ENCODE results near the gene NBEAL1. TPM values are rescaled to one million over a fixed set of nuclear protein-coding genes. Genes with fewer than 3 reads are reported as not detected.

The NBEAL1 gene
- total RNA-seq, 1 experiment from 2014 or later: 17.0 TPM

DNA sequence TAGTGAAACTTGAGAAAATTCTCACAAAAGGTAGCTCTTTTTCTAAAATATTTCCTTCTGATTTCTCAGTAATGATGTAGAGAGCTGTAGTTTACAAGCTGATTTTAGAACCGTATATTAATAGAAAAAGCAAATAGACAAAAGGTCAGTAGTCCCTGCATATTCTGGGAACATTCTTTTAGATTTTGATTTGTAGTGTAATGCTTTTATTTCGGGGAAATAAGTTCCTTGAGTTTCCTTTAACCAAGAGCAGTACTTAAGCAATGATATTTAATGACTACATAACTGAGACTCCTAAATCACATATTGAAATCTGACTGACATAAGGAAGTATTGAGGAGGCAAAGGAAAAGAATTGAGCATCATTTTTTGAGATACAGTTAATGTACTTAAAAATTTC, 22.4 kb downstream of the NBEAL1 start:
- no peak overlapping the region for H3K4me3 ChIP-seq (replicated peaks in 1 of 2; ENCODE audit: low read depth in 1 of 2, low read length in 2 of 2)
- no peaks in the 10 kb centered on the region for H3K4me1 ChIP-seq (ENCODE audit: control insufficient read depth in 1 of 2, insufficient read depth in 2 of 2, low read length in 2 of 2)
- ChIA-PET POLR2A (no interaction called here), RAD21 (ENCODE audit: low non-redundant PET in 1 of 2, low total read pairs in 2 of 2, uncharacterized antibody in 2 of 2, unreplicated experiment in 2 of 2) (no interaction called here), CTCF (no interaction called here)
- H4K20me1 ChIP-seq (ENCODE audit: insufficient read depth): no peaks in the 10 kb centered on the region
- TF ChIP-seq EZH2 (IDR thresholded peaks at IDR 0.05) (no peak), POLR2A (IDR thresholded peaks at IDR 0.05; ENCODE audit: borderline replicate concordance, extremely low read depth, insufficient read depth, insufficient read length) (no peak), TCF7L2 (IDR thresholded peaks at IDR 0.05; ENCODE audit: borderline replicate concordance, extremely low read depth, insufficient read depth, insufficient read length) (no peak), JUND (IDR thresholded peaks at IDR 0.05) (no peak), ZNF274 (IDR thresholded peaks at IDR 0.05; ENCODE audit: low read depth, low read length) (no peak), CEBPB (IDR thresholded peaks at IDR 0.05; ENCODE audit: low read depth) (no peak), EGR1 (IDR thresholded peaks at IDR 0.05; ENCODE audit: low read depth) (no peak)
- no peak for ATAC-seq
- H3K79me2 ChIP-seq (ENCODE audit: insufficient read depth, low read length): no peaks in the 10 kb centered on the region
- DNase-seq (ENCODE audit: low read depth, low spot score): no peak
- H3K9me3 ChIP-seq (ENCODE audit: control insufficient read depth in 1 of 2, insufficient read depth in 1 of 2, low read depth in 1 of 2, low read length in 2 of 2): no peaks in the 10 kb centered on the region
- no peak overlapping the region for H3K27ac ChIP-seq (ENCODE audit: low read depth, low read length)
- H3K9ac ChIP-seq (ENCODE audit: low read length): no peak overlapping the region
- intact Hi-C loops (cut with micrococcal nuclease): no loop called here
- no peak overlapping the region for H3K4me2 ChIP-seq (ENCODE audit: low read length)
- no peaks in the 10 kb centered on the region for H3K36me3 ChIP-seq (ENCODE audit: control insufficient read depth in 1 of 2, insufficient read depth in 2 of 2, low read length in 2 of 2)
- H2AFZ ChIP-seq (ENCODE audit: low read depth, low read length, poor library complexity, severe bottlenecking): no peak overlapping the region
- BruUV-seq (replicated peaks): no TSS peak
- no peaks in the 10 kb centered on the region for H3K27me3 ChIP-seq (ENCODE audit: insufficient read depth, low read length)
- H3K9me2 ChIP-seq (ENCODE audit: insufficient read depth): no peaks in the 10 kb centered on the region

DNA sequence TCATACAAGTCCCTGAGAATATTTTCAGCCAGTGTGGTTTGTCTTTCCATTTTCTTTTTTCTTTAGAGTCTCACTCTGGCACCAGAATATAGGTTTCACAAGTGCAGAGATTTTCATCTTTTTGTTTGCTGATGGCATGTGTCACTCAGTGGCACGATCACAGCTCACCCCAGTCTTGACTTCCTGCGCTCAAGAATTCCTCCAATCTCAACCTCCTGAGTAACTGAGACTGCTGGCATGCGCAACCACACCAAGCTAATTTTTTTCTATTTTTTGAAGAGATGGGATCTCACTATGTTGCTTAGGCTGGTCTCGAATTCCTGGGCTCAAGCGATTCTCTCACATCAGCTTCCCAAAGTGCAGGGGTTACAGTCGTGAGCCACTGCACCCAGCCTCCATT, 23.9 kb downstream of the NBEAL1 start:
- Histone ChIP-seq H3K9ac (ENCODE audit: low read length) (no peak overlapping the region), H3K36me3 (ENCODE audit: control insufficient read depth in 1 of 2, insufficient read depth in 2 of 2, low read length in 2 of 2) (no peaks in the 10 kb centered on the region), H3K27me3 (ENCODE audit: insufficient read depth, low read length) (no peaks in the 10 kb centered on the region), H3K79me2 (ENCODE audit: insufficient read depth, low read length) (no peaks in the 10 kb centered on the region), H3K4me3 (replicated peaks in 1 of 2; ENCODE audit: low read depth in 1 of 2, low read length in 2 of 2) (no peak overlapping the region), H3K4me1 (ENCODE audit: control insufficient read depth in 1 of 2, insufficient read depth in 2 of 2, low read length in 2 of 2) (no peaks in the 10 kb centered on the region), H3K9me3 (ENCODE audit: control insufficient read depth in 1 of 2, insufficient read depth in 1 of 2, low read depth in 1 of 2, low read length in 2 of 2) (no peaks in the 10 kb centered on the region), H3K4me2 (ENCODE audit: low read length) (no peak overlapping the region), H3K27ac (ENCODE audit: low read depth, low read length) (no peak overlapping the region), H2AFZ (ENCODE audit: low read depth, low read length, poor library complexity, severe bottlenecking) (no peak overlapping the region), H4K20me1 (ENCODE audit: insufficient read depth) (no peaks in the 10 kb centered on the region), H3K9me2 (ENCODE audit: insufficient read depth) (no peaks in the 10 kb centered on the region)
- BruUV-seq (replicated peaks): no TSS peak
- no peak for DNase-seq (ENCODE audit: low read depth, low spot score)
- ChIA-PET RAD21 (ENCODE audit: low non-redundant PET in 1 of 2, low total read pairs in 2 of 2, uncharacterized antibody in 2 of 2, unreplicated experiment in 2 of 2) (no interaction called here), CTCF (no interaction called here), POLR2A (no interaction called here)
- intact Hi-C loops (cut with micrococcal nuclease): no loop called here
- ATAC-seq: no peak
- TF ChIP-seq EZH2phosphoT487 (IDR thresholded peaks at IDR 0.05; ENCODE audit: borderline replicate concordance): no peak
- TF ChIP-seq SRF (IDR thresholded peaks at IDR 0.05; ENCODE audit: low read depth): no peak
- TF ChIP-seq, protein P1, sequence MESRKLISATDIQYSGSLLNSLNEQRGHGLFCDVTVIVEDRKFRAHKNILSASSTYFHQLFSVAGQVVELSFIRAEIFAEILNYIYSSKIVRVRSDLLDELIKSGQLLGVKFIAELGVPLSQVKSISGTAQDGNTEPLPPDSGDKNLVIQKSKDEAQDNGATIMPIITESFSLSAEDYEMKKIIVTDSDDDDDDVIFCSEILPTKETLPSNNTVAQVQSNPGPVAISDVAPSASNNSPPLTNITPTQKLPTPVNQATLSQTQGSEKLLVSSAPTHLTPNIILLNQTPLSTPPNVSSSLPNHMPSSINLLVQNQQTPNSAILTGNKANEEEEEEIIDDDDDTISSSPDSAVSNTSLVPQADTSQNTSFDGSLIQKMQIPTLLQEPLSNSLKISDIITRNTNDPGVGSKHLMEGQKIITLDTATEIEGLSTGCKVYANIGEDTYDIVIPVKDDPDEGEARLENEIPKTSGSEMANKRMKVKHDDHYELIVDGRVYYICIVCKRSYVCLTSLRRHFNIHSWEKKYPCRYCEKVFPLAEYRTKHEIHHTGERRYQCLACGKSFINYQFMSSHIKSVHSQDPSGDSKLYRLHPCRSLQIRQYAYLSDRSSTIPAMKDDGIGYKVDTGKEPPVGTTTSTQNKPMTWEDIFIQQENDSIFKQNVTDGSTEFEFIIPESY (IDR thresholded peaks at IDR 0.05; ENCODE audit: extremely low read depth, insufficient replicate concordance, low read length): no peak
- TF ChIP-seq, protein P2, sequence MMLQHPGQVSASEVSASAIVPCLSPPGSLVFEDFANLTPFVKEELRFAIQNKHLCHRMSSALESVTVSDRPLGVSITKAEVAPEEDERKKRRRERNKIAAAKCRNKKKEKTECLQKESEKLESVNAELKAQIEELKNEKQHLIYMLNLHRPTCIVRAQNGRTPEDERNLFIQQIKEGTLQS (IDR thresholded peaks at IDR 0.05): no peak
- TF ChIP-seq SP1 (IDR thresholded peaks at IDR 0.05; ENCODE audit: low read depth): no peak
- TF ChIP-seq YY1 (IDR thresholded peaks at IDR 0.05; ENCODE audit: extremely low read depth, insufficient replicate concordance, low read depth, low read length): no peak
- TF ChIP-seq ELF1 (IDR thresholded peaks at IDR 0.05; ENCODE audit: borderline replicate concordance, low read depth): no peak
- TF ChIP-seq, protein P3, sequence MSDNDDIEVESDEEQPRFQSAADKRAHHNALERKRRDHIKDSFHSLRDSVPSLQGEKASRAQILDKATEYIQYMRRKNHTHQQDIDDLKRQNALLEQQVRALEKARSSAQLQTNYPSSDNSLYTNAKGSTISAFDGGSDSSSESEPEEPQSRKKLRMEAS (IDR thresholded peaks at IDR 0.05): no peak
- TF ChIP-seq, protein P4, sequence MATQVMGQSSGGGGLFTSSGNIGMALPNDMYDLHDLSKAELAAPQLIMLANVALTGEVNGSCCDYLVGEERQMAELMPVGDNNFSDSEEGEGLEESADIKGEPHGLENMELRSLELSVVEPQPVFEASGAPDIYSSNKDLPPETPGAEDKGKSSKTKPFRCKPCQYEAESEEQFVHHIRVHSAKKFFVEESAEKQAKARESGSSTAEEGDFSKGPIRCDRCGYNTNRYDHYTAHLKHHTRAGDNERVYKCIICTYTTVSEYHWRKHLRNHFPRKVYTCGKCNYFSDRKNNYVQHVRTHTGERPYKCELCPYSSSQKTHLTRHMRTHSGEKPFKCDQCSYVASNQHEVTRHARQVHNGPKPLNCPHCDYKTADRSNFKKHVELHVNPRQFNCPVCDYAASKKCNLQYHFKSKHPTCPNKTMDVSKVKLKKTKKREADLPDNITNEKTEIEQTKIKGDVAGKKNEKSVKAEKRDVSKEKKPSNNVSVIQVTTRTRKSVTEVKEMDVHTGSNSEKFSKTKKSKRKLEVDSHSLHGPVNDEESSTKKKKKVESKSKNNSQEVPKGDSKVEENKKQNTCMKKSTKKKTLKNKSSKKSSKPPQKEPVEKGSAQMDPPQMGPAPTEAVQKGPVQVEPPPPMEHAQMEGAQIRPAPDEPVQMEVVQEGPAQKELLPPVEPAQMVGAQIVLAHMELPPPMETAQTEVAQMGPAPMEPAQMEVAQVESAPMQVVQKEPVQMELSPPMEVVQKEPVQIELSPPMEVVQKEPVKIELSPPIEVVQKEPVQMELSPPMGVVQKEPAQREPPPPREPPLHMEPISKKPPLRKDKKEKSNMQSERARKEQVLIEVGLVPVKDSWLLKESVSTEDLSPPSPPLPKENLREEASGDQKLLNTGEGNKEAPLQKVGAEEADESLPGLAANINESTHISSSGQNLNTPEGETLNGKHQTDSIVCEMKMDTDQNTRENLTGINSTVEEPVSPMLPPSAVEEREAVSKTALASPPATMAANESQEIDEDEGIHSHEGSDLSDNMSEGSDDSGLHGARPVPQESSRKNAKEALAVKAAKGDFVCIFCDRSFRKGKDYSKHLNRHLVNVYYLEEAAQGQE (IDR thresholded peaks at IDR 0.05; ENCODE audit: low read depth): no peak
- no peak for TF ChIP-seq CEBPB (IDR thresholded peaks at IDR 0.05; ENCODE audit: low read depth)
- TF ChIP-seq TCF7L2 (IDR thresholded peaks at IDR 0.05; ENCODE audit: borderline replicate concordance, extremely low read depth, insufficient read depth, insufficient read length): no peak
- TF ChIP-seq EZH2 (IDR thresholded peaks at IDR 0.05): no peak

Measured in HCT116 (cell line).